K562 (cell line): ENCODE data around the gene RBMS3. TPM values are rescaled to one million over a fixed set of nuclear protein-coding genes. Genes with fewer than 3 reads are reported as not detected.

ENCODE experiments used
- ATAC-seq: fragments of 200-7000 bp; cut with Tn5 transposase; 3 replicates; pipeline ENCODE4 v1.9.1; 2020; ENCODE audit warnings: moderate library complexity
- BruUV-seq: library from RNA; stranded (reverse); fragments of 400-500 nt; replicated peaks from 2 replicates; lab custom pipeline; 2021; lab: Mats Ljungman, UMichigan
- CTCF ChIA-PET: fragments of 300-600 bp; formaldehyde crosslinking; extraction: SDS; loops from one replicate; lab custom pipeline; 2021; ENCODE audit warnings: low intra/inter-chr PET ratio; lab: Yijun Ruan, JAX
- POLR2A ChIA-PET: fragments of 300-600, 350-650 bp; sonication (Branson Sonifier 250); formaldehyde crosslinking; extraction: SDS; loops from one replicate; lab custom pipeline; 2021; ENCODE audit warnings: antibody characterized with exemption, inconsistent platforms; lab: Yijun Ruan, JAX
- DNase-seq, 4 experiments: peaks; one replicate each; pipeline versions ENCODE4 v3.0.0 to v3.0.0-alpha.2; 2011 to 2018; ENCODE audit warnings: low spot score in 3 of 4, mixed read lengths in 3 of 4; ENCODE audit errors: extremely low read depth in 1 of 4
- FAIRE-seq: peaks from 2 replicates; lab custom pipeline; 2011; peaks lifted over from hg19 to GRCh38; lab: Jason Lieb, UNC
- H2AFZ ChIP-seq: 2 replicates; pipeline ENCODE4 v1.6.0; 2011; ENCODE audit warnings: low read depth, low read length, control low read depth, inconsistent platforms
- H3K27ac ChIP-seq: fragments of 200-600 bp; 3 replicates; pipeline ENCODE4 v1.8.0; 2011; ENCODE audit warnings: low read depth, mild to moderate bottlenecking, control low read depth, inconsistent platforms, low read length, moderate library complexity, mixed read lengths; ENCODE audit errors: extremely low read depth
- H3K27me3 ChIP-seq, 2 experiments: fragments of 300-600 bp in 1 of 2; 2 replicates in 1 of 2; 3 replicates in 1 of 2; pipeline versions ENCODE4 v1.6.0 to v1.8.0; 2011; ENCODE audit warnings: inconsistent platforms in 2 of 2, low read length in 2 of 2, mild to moderate bottlenecking in 1 of 2, mixed read lengths in 1 of 2, moderate library complexity in 1 of 2; ENCODE audit not compliant: control insufficient read depth in 2 of 2, insufficient read depth in 2 of 2
- H3K36me3 ChIP-seq: fragments of 300-600 bp; 3 replicates; pipeline ENCODE4 v1.8.0; 2011; ENCODE audit warnings: mild to moderate bottlenecking, low read length, inconsistent platforms; ENCODE audit not compliant: control insufficient read depth, insufficient read depth
- H3K4me1 ChIP-seq, 2 experiments: fragments of 200-600 bp in 1 of 2; replicated peaks in 1 of 2; 2 replicates in 1 of 2; 3 replicates in 1 of 2; pipeline versions ENCODE4 v1.5.1 to v1.8.0; 2011; ENCODE audit warnings: inconsistent platforms in 2 of 2, low read length in 2 of 2, mild to moderate bottlenecking in 1 of 2, mixed read lengths in 1 of 2, moderate library complexity in 1 of 2; ENCODE audit not compliant: control insufficient read depth in 2 of 2, insufficient read depth in 2 of 2
- H3K4me2 ChIP-seq: 2 replicates; pipeline ENCODE4 v1.6.1; 2011; ENCODE audit warnings: low read length, control low read depth, inconsistent platforms, mixed read lengths; ENCODE audit not compliant: insufficient read depth
- H3K4me3 ChIP-seq: fragments of 200-600 bp; sonication (generic), shearing (Covaris generic); 2 replicates; pipeline ENCODE4 v1.5.1; 2016; ENCODE audit warnings: control low read depth, inconsistent platforms
- H3K79me2 ChIP-seq: fragments of 200-600 bp; 3 replicates; pipeline ENCODE4 v1.8.0; 2011; ENCODE audit warnings: low read length, inconsistent platforms; ENCODE audit not compliant: control insufficient read depth, insufficient read depth
- H3K9ac ChIP-seq, 2 experiments: 2 replicates each; pipeline versions ENCODE4 v1.6.0 to v1.6.1; 2011; ENCODE audit warnings: low read depth in 2 of 2, low read length in 2 of 2, control low read depth in 1 of 2, inconsistent platforms in 1 of 2, mild to moderate bottlenecking in 1 of 2, mixed read lengths in 1 of 2; ENCODE audit not compliant: insufficient read depth in 1 of 2
- H3K9me1 ChIP-seq: one replicate; pipeline ENCODE4 v1.6.0; 2011; ENCODE audit warnings: inconsistent platforms, mild to moderate bottlenecking, low read length, moderate library complexity; ENCODE audit not compliant: control insufficient read depth, insufficient read depth
- H3K9me3 ChIP-seq: replicated peaks from 2 replicates; pipeline ENCODE4 v1.5.1; 2011; ENCODE audit warnings: low read depth, low read length, inconsistent platforms; ENCODE audit not compliant: control insufficient read depth, insufficient read depth
- H4K20me1 ChIP-seq: replicated peaks from 2 replicates; pipeline ENCODE4 v1.6.1; 2011; ENCODE audit warnings: low read length, inconsistent platforms, mixed read lengths; ENCODE audit not compliant: control insufficient read depth, insufficient read depth
- ATF1 ChIP-seq, 2 experiments: fragments of 450-650 bp in 1 of 2; IDR thresholded peaks; 2 replicates each; pipeline ENCODE4 v1.6.1; 2016; ENCODE audit warnings: missing compliant biosample characterization in 1 of 2, missing genetic modification characterization in 1 of 2
- BRD4 ChIP-seq: fragments of 200-600 bp; sonication (generic); IDR thresholded peaks from 2 replicates; pipeline ENCODE4 v1.6.1; 2017; ENCODE audit warnings: inconsistent platforms
- ELF2 ChIP-seq: fragments of 250-450 bp; sonication (Bioruptor Pico); IDR thresholded peaks from 2 replicates; pipeline ENCODE4 v1.5.0; 2021; ENCODE audit warnings: mild to moderate bottlenecking
- ELF4 ChIP-seq: fragments of 450-650 bp; formaldehyde crosslinking; IDR thresholded peaks from 2 replicates; pipeline ENCODE4 v1.4.0; 2022; ENCODE audit warnings: missing genetic modification characterization
- FOXP4 ChIP-seq: sonication (generic); formaldehyde crosslinking; IDR thresholded peaks from 2 replicates; pipeline ENCODE4 v1.8.0; 2022; ENCODE audit warnings: mild to moderate bottlenecking, missing genetic modification reagents, borderline replicate concordance
- KDM5B ChIP-seq: fragments of 200-600 bp; sonication (generic); IDR thresholded peaks from 2 replicates; pipeline ENCODE4 v1.6.1; 2012; ENCODE audit warnings: low read depth, mild to moderate bottlenecking, moderate library complexity, low read length, control low read depth, inconsistent platforms; ENCODE audit not compliant: insufficient replicate concordance
- KLF6 ChIP-seq: fragments of 250-450 bp; sonication (Bioruptor Pico); IDR thresholded peaks from 2 replicates; pipeline ENCODE4 v1.4.0; 2020; ENCODE audit warnings: mild to moderate bottlenecking, moderate library complexity, borderline replicate concordance
- LCOR ChIP-seq: sonication (generic); formaldehyde crosslinking; IDR thresholded peaks from 2 replicates; pipeline ENCODE4 v1.8.0; 2022; ENCODE audit warnings: mild to moderate bottlenecking, missing genetic modification reagents
- MYNN ChIP-seq, 2 experiments: sonication (generic); formaldehyde crosslinking in 1 of 2; IDR thresholded peaks; 2 replicates each; pipeline versions ENCODE4 v1.5.0 to v1.6.1; 2016 to 2020; ENCODE audit warnings: antibody characterized with exemption in 1 of 2, missing genetic modification reagents in 1 of 2
- POLR3G ChIP-seq: IDR thresholded peaks from 2 replicates; pipeline ENCODE4 v1.6.1; 2011; ENCODE audit not compliant: insufficient read length, insufficient replicate concordance; ENCODE audit errors: extremely low read depth
- RBM14 ChIP-seq: fragments of 200-400 bp; formaldehyde crosslinking; IDR thresholded peaks from 2 replicates; pipeline ENCODE4 v1.6.1; 2018; ENCODE audit warnings: low read depth, mild to moderate bottlenecking, low read length, moderate library complexity, borderline replicate concordance; ENCODE audit not compliant: insufficient read depth
- SAFB2 ChIP-seq: fragments of 200-400 bp; formaldehyde crosslinking; IDR thresholded peaks from 2 replicates; pipeline ENCODE4 v1.6.1; 2018; ENCODE audit warnings: borderline replicate concordance, low read length, low read depth, moderate library complexity; ENCODE audit not compliant: severe bottlenecking
- TCF7 ChIP-seq: sonication (generic); IDR thresholded peaks from 2 replicates; pipeline ENCODE4 v1.6.1; 2016; ENCODE audit warnings: antibody characterized with exemption, borderline replicate concordance
- U2AF2 ChIP-seq: fragments of 200-400 bp; formaldehyde crosslinking; optimal IDR thresholded peaks from 2 replicates; pipeline ENCODE3; 2017; ENCODE audit warnings: low read depth, mild to moderate bottlenecking, low read length
- ZNF668 ChIP-seq: fragments of 250-450 bp; sonication (Bioruptor Pico); IDR thresholded peaks from 2 replicates; pipeline ENCODE4 v1.8.0; 2022; ENCODE audit warnings: mild to moderate bottlenecking, inconsistent platforms
- WGBS: fragments of 100-300 bp; shearing (Covaris generic); methylation state at CpG from one replicate; pipeline ENCODE4 v1.1.6; 2016; ENCODE audit warnings: low coverage, mixed read lengths; ENCODE audit not compliant: insufficient coverage; ENCODE audit errors: missing lambda C conversion rate; 5-methylcytosine and 5-hydroxymethylcytosine counted together
- in situ Hi-C: fragments of 300-500 bp; cut with MboI; formaldehyde crosslinking; loops from 4 replicates; pipeline ENCODE4 v1.15.0; 2018; ENCODE audit warnings: inconsistent platforms, mixed read lengths
- intact Hi-C: fragments of 100-400 bp; cut with micrococcal nuclease; formaldehyde crosslinking; loops from 2 replicates; pipeline ENCODE4 v1.14.2; 2022
- polyA plus RNA-seq, 8 experiments: library from polyadenylated mRNA; depleted of rRNA in 4 of 8; stranded (reverse) in 5 of 8; unstranded in 3 of 8; fragments of >200 nt; fragmentation: Nextera tagmentation in 2 of 8; fragmentation: Illumina TruSeq in 1 of 8; extraction: Ambion mirVana in 2 of 8; extraction: Trizol in 1 of 8; gene quantifications; 2 replicates each; pipeline versions ENCODE4 v1.2.1 to v1.2.3, GENCODE V29; 2011 to 2014; ENCODE audit warnings: inconsistent platforms in 1 of 8, missing spikeins in 1 of 8
- total RNA-seq, 7 experiments: library from RNA; depleted of rRNA in 6 of 7; stranded (reverse); fragments of >200 nt in 6 of 7; fragmentation: Illumina TruSeq in 2 of 7; extraction: Trizol in 2 of 7; gene quantifications; 2 replicates each; pipeline versions ENCODE4 v1.2.1 to v1.2.3, GENCODE V29; 2011 to 2021; ENCODE audit warnings: low replicate concordance in 1 of 7
- TF ChIP-seq, protein P1 (sequence below), 2 experiments: IDR thresholded peaks; 2 replicates each; pipeline ENCODE4 v1.6.1; 2011; ENCODE audit warnings: borderline replicate concordance in 1 of 2, control low read depth in 1 of 2, low read depth in 1 of 2, low read length in 1 of 2, mild to moderate bottlenecking in 1 of 2, mixed read lengths in 1 of 2, moderate library complexity in 1 of 2; ENCODE audit not compliant: insufficient read depth in 1 of 2, insufficient read length in 1 of 2, poor library complexity in 1 of 2, severe bottlenecking in 1 of 2; ENCODE audit errors: extremely low read depth in 1 of 2

RBMS3 gene
- total and polyA plus RNA-seq, 9 of the 15 experiments (the other 6 are each of a cell fraction or from before 2014, with no cell fraction given), result 0.20 TPM; not detected in 8

- CTCF ChIA-PET, result no interaction called here
- no peaks in the 10 kb centered on the region for H3K27me3 ChIP-seq
- in situ Hi-C loops, result no loop called here
- 1% methylated on average over 4 of the region's 4 CpGs for WGBS
- H3K4me2 ChIP-seq, result no peak overlapping the region
- H3K27ac ChIP-seq, result no peak overlapping the region
- H3K9ac ChIP-seq, result no peak overlapping the region
- DNase-seq, result no peak
- no peak for TF ChIP-seq LCOR (CRISPR knock-in tag)
- TF ChIP-seq RBM14, result no peak
- no peak for TF ChIP-seq MYNN (IDR thresholded peaks at IDR 0.05)
- no peak for TF ChIP-seq MYNN (CRISPR knock-in tag; IDR thresholded peaks at IDR 0.05)
- TF ChIP-seq KDM5B, result no peak
- TF ChIP-seq KLF6 (CRISPR knock-in tag), result no peak
- TF ChIP-seq U2AF2, result no peak
- TF ChIP-seq ELF4 (CRISPR knock-in tag), result no peak
- TF ChIP-seq ATF1 (CRISPR knock-in tag; IDR thresholded peaks at IDR 0.05), result no peak
- TF ChIP-seq ATF1 (tag; IDR thresholded peaks at IDR 0.05), result no peak
- no peak for TF ChIP-seq ZNF668
- no peak for TF ChIP-seq BRD4
- no peak for TF ChIP-seq SAFB2
- TF ChIP-seq ELF2 (CRISPR knock-in tag), result no peak
- TF ChIP-seq, protein P1, sequence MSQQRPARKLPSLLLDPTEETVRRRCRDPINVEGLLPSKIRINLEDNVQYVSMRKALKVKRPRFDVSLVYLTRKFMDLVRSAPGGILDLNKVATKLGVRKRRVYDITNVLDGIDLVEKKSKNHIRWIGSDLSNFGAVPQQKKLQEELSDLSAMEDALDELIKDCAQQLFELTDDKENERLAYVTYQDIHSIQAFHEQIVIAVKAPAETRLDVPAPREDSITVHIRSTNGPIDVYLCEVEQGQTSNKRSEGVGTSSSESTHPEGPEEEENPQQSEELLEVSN (IDR thresholded peaks at IDR 0.05; ENCODE audit: borderline replicate concordance in 1 of 2, extremely low read depth in 1 of 2, insufficient read depth in 1 of 2, insufficient read length in 1 of 2, low read depth in 1 of 2, low read length in 1 of 2, poor library complexity in 1 of 2, severe bottlenecking in 1 of 2), result no peak
- no peak for TF ChIP-seq FOXP4 (CRISPR knock-in tag)
- TF ChIP-seq TCF7, result no peak
- no peak for TF ChIP-seq POLR3G
- H3K4me3 ChIP-seq, result no peak overlapping the region
- no TSS peak for BruUV-seq
- H4K20me1 ChIP-seq, result no peaks in the 10 kb centered on the region
- no peaks in the 10 kb centered on the region for H3K4me1 ChIP-seq
- H3K36me3 ChIP-seq, result no peaks in the 10 kb centered on the region
- intact Hi-C loops, result no loop called here
- no peaks in the 10 kb centered on the region for H3K9me3 ChIP-seq
- no peaks in the 10 kb centered on the region for H3K9me1 ChIP-seq
- H3K79me2 ChIP-seq, result no peaks in the 10 kb centered on the region
- H2AFZ ChIP-seq, result no peak overlapping the region
- POLR2A ChIA-PET, result no interaction called here
- FAIRE-seq, result no peak
- ATAC-seq, result no peak
Observed at GRCh38 chr3:29773481-29773880, 492.6 kb downstream of the RBMS3 start.
